Upper lobe of left lung (tissue), 6 donors: ENCODE measurements around the gene MAP3K12. TPM values are rescaled to one million over a fixed set of nuclear protein-coding genes. Genes with fewer than 3 reads are reported as not detected.

ENCODE experiments used
- ATAC-seq, 2 donors: fragments of 200-7000 bp; cut with Tn5 transposase; one replicate each; pipeline ENCODE4 v1.9.1; 2022; ENCODE audit warnings: mild to moderate bottlenecking in 2 of 2, moderate library complexity in 2 of 2; ENCODE audit not compliant: low FRiP score in 2 of 2
- DNase-seq, 2 donors: peaks; one replicate each; pipeline ENCODE4 v3.0.0-alpha.2; 2019 to 2020
- H3K27ac ChIP-seq, 4 donors: fragments of 200-600 bp; sonication (generic); one replicate each; pipeline ENCODE4 v1.5.1; 2016 to 2019
- H3K27me3 ChIP-seq, 4 donors: fragments of 200-600 bp; sonication (generic); one replicate each; pipeline ENCODE4 v1.5.1; 2017 to 2019
- H3K36me3 ChIP-seq, 4 donors: fragments of 200-600 bp; sonication (generic); one replicate each; pipeline ENCODE4 v1.5.1; 2016 to 2019
- H3K4me1 ChIP-seq, 4 donors: fragments of 200-600 bp; sonication (generic); one replicate each; pipeline ENCODE4 v1.5.1; 2018 to 2019
- H3K4me3 ChIP-seq, 4 donors: fragments of 200-600 bp; sonication (generic); one replicate each; pipeline ENCODE4 v1.5.1; 2017 to 2019; ENCODE audit warnings: mild to moderate bottlenecking in 2 of 4, moderate library complexity in 1 of 4
- H3K9me3 ChIP-seq, 4 donors: fragments of 200-600 bp; sonication (generic); one replicate each; pipeline ENCODE4 v1.5.1; 2018 to 2019
- EP300 ChIP-seq, 4 donors: sonication (generic); formaldehyde crosslinking; IDR thresholded peaks; one replicate each; pipeline ENCODE4 v1.5.1; 2017; ENCODE audit warnings: antibody characterized with exemption in 4 of 4, control low read depth in 2 of 4
- POLR2A ChIP-seq, 4 donors: fragments of 450-650 bp; IDR thresholded peaks; one replicate each; pipeline ENCODE4 v1.5.1; 2016 to 2017; ENCODE audit warnings: antibody characterized with exemption in 4 of 4, mild to moderate bottlenecking in 2 of 4
- POLR2AphosphoS5 ChIP-seq, 2 donors: sonication (generic); formaldehyde crosslinking; IDR thresholded peaks; one replicate each; pipeline ENCODE4 v1.5.1; 2017; ENCODE audit warnings: antibody characterized with exemption in 2 of 2
- WGBS, 2 donors: methylation state at CpG; one replicate each; pipeline ENCODE4 v1.1.5; 2017 to 2018; 5-methylcytosine and 5-hydroxymethylcytosine counted together
- total RNA-seq, 6 donors: library from RNA; depleted of rRNA in 4 of 6; stranded (reverse); fragments of >200 nt in 4 of 6; gene quantifications; one replicate each; pipeline versions ENCODE4 v1.1.0 to v1.2.1, GENCODE V29; 2016 to 2021
- TF ChIP-seq, protein P1 (sequence below), 6 experiments: fragments of 450-650 bp in 4 of 6; fragments of 200-600 bp in 2 of 6; sonication (generic) in 2 of 6; IDR thresholded peaks; one replicate each; pipeline ENCODE4 v1.5.1; 2016 to 2019; ENCODE audit warnings: antibody characterized with exemption in 6 of 6
- donor health status: DM: no; HTN: no; CAD: no; lungs with moderate emphysema.
- donor health status: DM: no; HTN: yes; CAD: no; lungs with severe emphysema.

Gene MAP3K12
- total RNA-seq, 6 donors from 2014 or later, result 9.6 to 87.0 (median 17.4) TPM

DNA sequence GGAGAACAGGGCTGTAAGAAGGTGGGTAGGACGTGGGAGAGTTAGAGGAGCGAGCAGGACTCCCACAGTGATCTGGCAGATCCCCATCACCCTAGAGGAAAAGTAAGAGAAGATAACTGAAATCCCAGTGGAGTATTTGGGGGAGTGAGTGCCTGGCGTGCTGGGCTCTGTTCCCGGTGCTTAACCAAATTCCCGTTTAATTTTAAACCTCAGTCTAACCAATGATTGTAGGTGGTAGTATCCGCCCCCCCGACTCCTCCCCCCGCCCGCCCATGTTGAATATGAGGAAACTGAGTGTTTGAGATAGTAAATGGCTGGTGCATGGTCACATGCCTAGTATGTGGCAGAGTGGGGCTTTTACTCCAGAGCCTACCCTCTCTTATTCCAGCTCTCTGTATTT, 3.1 kb upstream of the MAP3K12 start:
- Histone ChIP-seq H3K4me1 (peaks cover 32 to 46% (median 40%) of the 10 kb centered on the region in 4 donors), H3K9me3 (no peaks in the 10 kb centered on the region), H3K27ac (peak overlapping the region; percentile 93 to 99 (median 96)), H3K27me3 (no peaks in the 10 kb centered on the region), H3K4me3 (peak overlapping the region in 2 of 4 donors; percentile 76 to 82), H3K36me3 (peaks cover 0 to 35% (median 24%) of the 10 kb centered on the region in 4 donors)
- WGBS, 2 donors, result 33 to 54% methylated on average over 9 of the region's 9 CpGs
- DNase-seq, result peak in 1 of 2 donors; percentile 19
- no peak for ATAC-seq
- TF ChIP-seq POLR2AphosphoS5 (IDR thresholded peaks at IDR 0.05), result no peak
- TF ChIP-seq EP300 (IDR thresholded peaks at IDR 0.05), result no peak
- TF ChIP-seq POLR2A (IDR thresholded peaks at IDR 0.05), result no peak
- TF ChIP-seq, protein P1, sequence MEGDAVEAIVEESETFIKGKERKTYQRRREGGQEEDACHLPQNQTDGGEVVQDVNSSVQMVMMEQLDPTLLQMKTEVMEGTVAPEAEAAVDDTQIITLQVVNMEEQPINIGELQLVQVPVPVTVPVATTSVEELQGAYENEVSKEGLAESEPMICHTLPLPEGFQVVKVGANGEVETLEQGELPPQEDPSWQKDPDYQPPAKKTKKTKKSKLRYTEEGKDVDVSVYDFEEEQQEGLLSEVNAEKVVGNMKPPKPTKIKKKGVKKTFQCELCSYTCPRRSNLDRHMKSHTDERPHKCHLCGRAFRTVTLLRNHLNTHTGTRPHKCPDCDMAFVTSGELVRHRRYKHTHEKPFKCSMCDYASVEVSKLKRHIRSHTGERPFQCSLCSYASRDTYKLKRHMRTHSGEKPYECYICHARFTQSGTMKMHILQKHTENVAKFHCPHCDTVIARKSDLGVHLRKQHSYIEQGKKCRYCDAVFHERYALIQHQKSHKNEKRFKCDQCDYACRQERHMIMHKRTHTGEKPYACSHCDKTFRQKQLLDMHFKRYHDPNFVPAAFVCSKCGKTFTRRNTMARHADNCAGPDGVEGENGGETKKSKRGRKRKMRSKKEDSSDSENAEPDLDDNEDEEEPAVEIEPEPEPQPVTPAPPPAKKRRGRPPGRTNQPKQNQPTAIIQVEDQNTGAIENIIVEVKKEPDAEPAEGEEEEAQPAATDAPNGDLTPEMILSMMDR (IDR thresholded peaks at IDR 0.05), result no peak

DNA sequence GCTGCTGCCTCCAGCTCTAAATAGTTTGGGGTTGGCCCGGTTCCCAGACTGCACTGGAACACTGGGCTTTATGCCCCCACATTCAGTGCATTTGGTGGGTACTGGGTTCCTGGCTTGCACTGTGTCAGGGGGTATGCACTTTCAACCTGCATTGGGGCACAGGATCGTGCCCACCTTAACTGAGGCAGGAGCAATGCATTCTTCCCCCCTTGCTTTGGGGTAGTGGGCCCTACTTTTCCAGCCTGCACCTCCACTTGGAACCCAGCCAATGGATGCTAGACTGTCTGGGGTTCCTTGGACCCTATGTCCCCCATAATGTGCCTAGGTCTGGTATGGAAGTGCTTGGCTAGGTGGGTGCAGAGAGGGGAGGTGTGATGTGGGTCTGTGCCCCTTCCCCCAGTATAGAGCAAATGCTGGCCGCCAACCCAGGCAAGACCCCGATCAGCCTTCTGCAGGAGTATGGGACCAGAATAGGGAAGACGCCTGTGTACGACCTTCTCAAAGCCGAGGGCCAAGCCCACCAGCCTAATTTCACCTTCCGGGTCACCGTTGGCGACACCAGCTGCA, 2.4 kb upstream of the MAP3K12 start:
- peak overlapping the region; percentile 93 to 99 (median 96) for H3K27ac ChIP-seq
- H3K9me3 ChIP-seq, result no peaks in the 10 kb centered on the region
- H3K4me3 ChIP-seq, result peak overlapping the region; percentile 64 to 82 (median 74)
- peaks cover 0 to 28% (median 22%) of the 10 kb centered on the region in 4 donors for H3K36me3 ChIP-seq
- no peak for TF ChIP-seq POLR2A (IDR thresholded peaks at IDR 0.05)
- TF ChIP-seq POLR2AphosphoS5 (IDR thresholded peaks at IDR 0.05), result no peak
- DNase-seq (peak in 1 of 2 donors; percentile 19), ATAC-seq (no peak)
- WGBS, 2 donors, result 74 to 86% methylated on average over 8 to 10 of the region's 10 CpGs
- no peaks in the 10 kb centered on the region for H3K27me3 ChIP-seq
- peaks cover 37 to 48% (median 45%) of the 10 kb centered on the region in 4 donors for H3K4me1 ChIP-seq

DNA sequence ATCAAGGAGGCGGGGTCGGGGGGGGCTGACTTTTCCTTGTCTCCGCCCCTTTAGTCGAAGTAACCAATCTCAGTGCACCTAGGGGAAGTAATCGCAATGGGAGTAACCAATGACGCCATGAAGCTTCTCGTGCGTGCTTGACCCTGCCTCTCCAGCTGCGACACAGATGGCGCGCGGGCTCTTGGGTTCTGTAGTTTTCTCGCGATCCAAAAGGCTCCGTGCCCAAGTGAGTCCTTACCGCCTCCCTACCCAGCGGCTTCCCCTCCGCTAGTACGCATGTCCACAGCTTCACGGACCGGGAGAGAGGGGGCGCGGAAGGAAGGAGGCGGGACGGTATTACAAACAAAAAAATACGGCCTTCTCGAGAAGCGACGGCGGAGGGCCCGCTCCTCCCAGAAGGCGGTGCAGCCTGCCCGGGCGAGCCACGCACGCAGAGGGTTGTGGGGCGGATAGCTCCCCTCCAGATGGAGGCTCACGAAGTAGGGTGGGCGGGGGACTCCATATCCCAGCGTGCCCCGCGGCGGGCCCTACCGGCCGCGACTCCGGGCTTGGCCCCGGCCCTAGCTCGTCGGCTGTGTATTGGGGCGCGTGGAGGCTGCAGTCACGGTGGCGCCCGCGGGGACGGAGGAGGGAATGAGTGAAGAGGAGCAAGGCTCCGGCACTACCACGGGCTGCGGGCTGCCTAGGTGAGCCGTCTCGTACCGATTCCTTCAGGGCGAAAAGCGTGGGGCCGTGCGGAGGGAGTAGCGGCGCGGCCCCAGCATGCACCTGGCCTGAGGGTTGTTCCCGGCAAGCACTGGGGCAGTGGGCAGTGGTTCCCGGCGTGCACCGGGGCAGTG, 1.7 kb upstream of the MAP3K12 start, which contains the start of gene TARBP2:
Gene TARBP2 (plus strand): TSS at position 508 of the 839 bp plus-strand sequence. CDS start 126 bp downstream, at position 634.
- H3K36me3 ChIP-seq, result peaks cover 0 to 21% (median 16%) of the 10 kb centered on the region in 4 donors
- H3K9me3 ChIP-seq, result no peaks in the 10 kb centered on the region
- H3K27me3 ChIP-seq, result no peaks in the 10 kb centered on the region
- 0% methylated on average over 4 to 55 of the region's 74 CpGs for WGBS, 2 donors
- DNase-seq (peak; percentile 98 to 99), ATAC-seq (peak; percentile 91 to 95)
- H3K4me1 ChIP-seq, result peaks cover 45 to 54% (median 52%) of the 10 kb centered on the region in 4 donors
- peak within 1 kb of the TSS; percentile 93 to 99 (median 96) for H3K27ac ChIP-seq
- TF ChIP-seq EP300 (IDR thresholded peaks at IDR 0.05), result no peak
- TF ChIP-seq POLR2A (IDR thresholded peaks at IDR 0.05), result peak in 3 of 4 donors; percentile 13 to 78 (median 31)
- peak; percentile 64 to 88 for TF ChIP-seq POLR2AphosphoS5 (IDR thresholded peaks at IDR 0.05)
- TF ChIP-seq, protein P1 (IDR thresholded peaks at IDR 0.05), result peak in 5 of 6 experiments; percentile 8 to 38 (median 12)
- H3K4me3 ChIP-seq, result peak within 1 kb of the TSS; percentile 64 to 82 (median 74)

DNA sequence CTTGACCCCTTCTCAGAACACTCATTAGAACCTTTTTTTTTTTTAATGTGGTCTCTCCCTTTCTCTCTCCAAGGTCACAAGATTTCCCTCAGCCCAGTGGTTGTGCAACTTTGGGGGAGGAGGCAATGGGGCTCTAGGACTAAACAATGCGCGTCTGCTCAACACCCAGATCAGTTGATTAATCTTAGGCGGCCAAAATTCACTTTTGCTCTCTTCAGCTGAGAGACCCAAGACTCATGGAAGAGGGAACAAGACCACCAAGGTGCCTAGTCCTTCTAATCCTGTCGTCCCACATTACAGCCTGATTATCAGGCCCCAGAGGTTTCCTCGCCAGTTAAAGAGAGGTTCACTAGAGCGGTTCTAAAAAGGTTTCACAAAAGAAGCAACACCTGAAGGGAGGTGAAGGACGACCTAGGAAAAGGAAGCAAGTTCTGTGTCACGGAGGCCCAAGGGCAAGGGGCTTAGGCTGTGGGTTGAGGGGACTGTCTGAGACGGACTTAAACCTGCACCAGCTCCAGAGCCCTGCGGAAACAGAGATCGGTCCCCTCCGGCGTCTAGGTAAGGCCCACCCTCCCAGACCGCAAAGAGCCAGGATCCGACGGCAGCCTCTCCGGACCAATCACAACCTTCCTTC, 1.0 kb upstream of the MAP3K12 start:
- H3K27me3 ChIP-seq, result no peaks in the 10 kb centered on the region
- H3K9me3 ChIP-seq, result no peaks in the 10 kb centered on the region
- WGBS, 2 donors, result 1 to 3% methylated on average over 7 to 17 of the region's 17 CpGs
- TF ChIP-seq, protein P1 (IDR thresholded peaks at IDR 0.05), result no peak
- TF ChIP-seq POLR2AphosphoS5 (IDR thresholded peaks at IDR 0.05) (peak; percentile 86 to 95), EP300 (IDR thresholded peaks at IDR 0.05) (peak in 1 of 4 donors; percentile 14), POLR2A (IDR thresholded peaks at IDR 0.05) (peak; percentile 75 to 98 (median 93))
- H3K36me3 ChIP-seq, result peaks cover 0 to 14% (median 9%) of the 10 kb centered on the region in 4 donors
- peak in 1 of 2 donors; percentile 80 for DNase-seq
- peak overlapping the region; percentile 93 to 99 (median 96) for H3K27ac ChIP-seq
- H3K4me1 ChIP-seq, result peaks cover 51 to 59% (median 57%) of the 10 kb centered on the region in 4 donors
- peak overlapping the region; percentile 49 to 82 (median 74) for H3K4me3 ChIP-seq
- ATAC-seq, result peak; percentile 49 to 54
